ENCODE results near the gene RASAL2.

GRCh38 chr1:178107823-178108222 is 13.9 kb downstream of the RASAL2 start:
- TF ChIP-seq CTCF (IDR thresholded peaks at IDR 0.05) (no peak), POLR2A (IDR thresholded peaks at IDR 0.05) (no peak)

All from adrenal gland (tissue), 5 donors.